ENCODE results near the gene RBFOX1. TPM values are rescaled to one million over a fixed set of nuclear protein-coding genes. Genes with fewer than 3 reads are reported as not detected.

Gene RBFOX1
- total and polyA plus RNA-seq, 2 experiments from 2014 or later: 5.7 to 7.4 TPM

GRCh38 chr16:7571366-7571765, 238.7 kb downstream of the RBFOX1 start:
- no peak overlapping the region for H3K27ac ChIP-seq
- no peak for TF ChIP-seq CTCF (IDR thresholded peaks at IDR 0.05; ENCODE audit: low read depth, low read length)
- DNase-seq (ENCODE audit: low read depth in 1 of 2, low spot score in 1 of 2): no peak
- no peak overlapping the region for H3K4me3 ChIP-seq
- H3K27me3 ChIP-seq: peaks cover 51% of the 10 kb centered on the region
- no peaks in the 10 kb centered on the region for H3K36me3 ChIP-seq
- H3K9me3 ChIP-seq (ENCODE audit: low read depth): no peaks in the 10 kb centered on the region
- no peaks in the 10 kb centered on the region for H3K4me1 ChIP-seq (ENCODE audit: low read depth)

- no peak for DNase-seq (ENCODE audit: low read depth in 1 of 2, low spot score in 1 of 2)
- no peak overlapping the region for H3K27ac ChIP-seq
- no peaks in the 10 kb centered on the region for H3K4me1 ChIP-seq (ENCODE audit: low read depth)
- H3K27me3 ChIP-seq: peaks cover 78% of the 10 kb centered on the region
- H3K36me3 ChIP-seq: no peaks in the 10 kb centered on the region
- H3K9me3 ChIP-seq (ENCODE audit: low read depth): no peaks in the 10 kb centered on the region
- no peak for TF ChIP-seq CTCF (IDR thresholded peaks at IDR 0.05; ENCODE audit: low read depth, low read length)
- no peak overlapping the region for H3K4me3 ChIP-seq
Measured at GRCh38 chr16:7577588-7577987, 244.9 kb downstream of the RBFOX1 start.

GRCh38 chr16:7579454-7579853, 246.8 kb downstream of the RBFOX1 start:
- Histone ChIP-seq H3K36me3 (no peaks in the 10 kb centered on the region), H3K27me3 (peaks cover 75% of the 10 kb centered on the region), H3K27ac (no peak overlapping the region), H3K4me3 (no peak overlapping the region), H3K9me3 (ENCODE audit: low read depth) (no peaks in the 10 kb centered on the region), H3K4me1 (ENCODE audit: low read depth) (no peaks in the 10 kb centered on the region)
- TF ChIP-seq CTCF (IDR thresholded peaks at IDR 0.05; ENCODE audit: low read depth, low read length): no peak
- DNase-seq (ENCODE audit: low read depth in 1 of 2, low spot score in 1 of 2): no peak

GRCh38 chr16:7581175-7581574, 248.5 kb downstream of the RBFOX1 start:
- Histone ChIP-seq H3K27ac (no peak overlapping the region), H3K9me3 (ENCODE audit: low read depth) (no peaks in the 10 kb centered on the region), H3K4me3 (no peak overlapping the region), H3K27me3 (peaks cover 73% of the 10 kb centered on the region), H3K4me1 (ENCODE audit: low read depth) (no peaks in the 10 kb centered on the region), H3K36me3 (no peaks in the 10 kb centered on the region)
- no peak for DNase-seq (ENCODE audit: low read depth in 1 of 2, low spot score in 1 of 2)
- TF ChIP-seq CTCF (IDR thresholded peaks at IDR 0.05; ENCODE audit: low read depth, low read length): no peak

GRCh38 chr16:7583396-7583795, 250.8 kb downstream of the RBFOX1 start:
- Histone ChIP-seq H3K9me3 (ENCODE audit: low read depth) (no peaks in the 10 kb centered on the region), H3K4me3 (no peak overlapping the region), H3K4me1 (ENCODE audit: low read depth) (no peaks in the 10 kb centered on the region), H3K27ac (no peak overlapping the region), H3K36me3 (no peaks in the 10 kb centered on the region), H3K27me3 (peaks cover 54% of the 10 kb centered on the region)
- no peak for DNase-seq (ENCODE audit: low read depth in 1 of 2, low spot score in 1 of 2)
- TF ChIP-seq CTCF (IDR thresholded peaks at IDR 0.05; ENCODE audit: low read depth, low read length): no peak

- H3K4me1 ChIP-seq (ENCODE audit: low read depth): no peaks in the 10 kb centered on the region
- DNase-seq (ENCODE audit: low read depth in 1 of 2, low spot score in 1 of 2): no peak
- H3K27me3 ChIP-seq: peaks cover 49% of the 10 kb centered on the region
- H3K4me3 ChIP-seq: no peak overlapping the region
- H3K36me3 ChIP-seq: no peaks in the 10 kb centered on the region
- no peak for TF ChIP-seq CTCF (IDR thresholded peaks at IDR 0.05; ENCODE audit: low read depth, low read length)
- H3K9me3 ChIP-seq (ENCODE audit: low read depth): no peaks in the 10 kb centered on the region
- H3K27ac ChIP-seq: no peak overlapping the region
Measured at GRCh38 chr16:7584561-7584960, 251.9 kb downstream of the RBFOX1 start.
